NCI-H146 treated with DMSO at 0.1 percent for 48 hours (cell line): ENCODE measurements around the gene CHST9.
"Not testable (repeated sequence)": the region's sequence is repeated elsewhere in the genome, so short reads cannot be mapped to it uniquely, and the experiment has no call there.

Experiments used
- DNase-seq: peaks from one replicate; lab custom pipeline; 2025; ENCODE audit not compliant: unreplicated experiment; lab: John Stamatoyannopoulos, UW

Gene CHST9

DNA sequence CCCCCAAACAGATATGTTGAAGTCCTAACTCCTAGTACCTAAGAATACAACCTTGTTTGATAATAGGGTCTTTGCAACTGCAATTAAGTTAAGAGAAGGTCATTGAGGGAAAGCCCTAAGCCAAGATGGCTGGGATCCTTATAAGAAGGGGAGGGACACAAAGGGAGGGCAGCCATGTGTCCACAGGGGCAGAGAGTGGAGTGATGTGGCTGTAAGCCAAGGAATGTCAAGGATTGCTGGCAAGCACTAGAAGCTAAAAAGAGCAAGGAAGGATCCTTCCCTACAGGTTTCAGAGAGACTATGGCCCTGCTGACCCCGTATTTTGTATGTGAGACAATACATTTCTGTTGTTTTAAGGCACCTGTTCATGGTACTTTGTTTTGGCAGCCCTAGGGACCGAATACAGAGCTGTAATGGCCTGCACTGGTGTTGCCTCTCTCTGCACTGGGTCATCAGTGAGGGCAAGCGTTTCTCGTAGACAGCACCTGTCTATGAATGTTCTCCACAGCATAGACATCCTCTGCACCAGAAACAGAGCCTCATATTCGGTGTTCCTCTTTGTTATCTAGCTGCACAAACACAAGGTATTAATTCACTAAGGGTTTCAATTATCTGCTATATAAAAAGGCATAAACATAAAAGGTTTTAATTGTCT lies 244.2 kb downstream of the CHST9 start:
- DNase-seq: no peak

DNA sequence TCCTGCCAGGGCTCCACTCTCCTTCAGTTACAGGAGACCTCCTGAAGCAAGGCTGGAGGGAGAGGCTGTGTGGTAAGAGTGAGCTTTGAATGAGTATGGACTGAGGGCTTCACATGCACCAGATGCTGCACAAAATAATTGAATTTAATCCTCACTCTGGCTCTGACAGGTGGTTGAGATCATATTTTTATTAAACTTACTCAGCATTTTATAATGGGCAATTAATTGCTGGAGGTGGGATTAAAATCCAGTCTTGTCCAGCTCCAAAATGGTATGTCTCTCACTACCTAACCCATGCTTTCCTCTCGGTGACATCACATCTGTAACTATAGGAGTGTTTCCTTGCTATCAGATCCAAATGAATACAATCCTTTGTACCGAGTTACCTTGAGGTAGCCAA lies 253.4 kb downstream of the CHST9 start:
- DNase-seq: no peak

DNA sequence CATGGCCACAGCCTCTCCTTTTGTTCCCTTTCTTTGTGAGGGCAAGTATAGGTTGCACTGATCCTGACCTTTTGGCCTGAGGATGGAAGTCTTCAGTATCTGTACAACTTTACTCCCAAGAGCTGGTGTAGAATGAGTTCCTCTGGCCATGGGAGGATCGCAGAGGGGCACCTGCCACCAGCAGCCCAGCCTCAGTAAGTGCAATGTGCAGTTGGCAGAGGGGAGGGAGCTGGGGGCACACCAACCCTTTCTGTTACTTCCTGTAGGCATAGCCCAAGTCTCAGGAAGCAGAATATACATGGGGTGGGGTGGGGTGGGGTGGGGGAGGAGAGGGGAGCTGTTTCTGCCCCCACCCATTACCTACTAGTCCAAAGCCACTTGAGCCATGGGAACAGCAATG lies 254.5 kb downstream of the CHST9 start:
- DNase-seq: no peak

DNA sequence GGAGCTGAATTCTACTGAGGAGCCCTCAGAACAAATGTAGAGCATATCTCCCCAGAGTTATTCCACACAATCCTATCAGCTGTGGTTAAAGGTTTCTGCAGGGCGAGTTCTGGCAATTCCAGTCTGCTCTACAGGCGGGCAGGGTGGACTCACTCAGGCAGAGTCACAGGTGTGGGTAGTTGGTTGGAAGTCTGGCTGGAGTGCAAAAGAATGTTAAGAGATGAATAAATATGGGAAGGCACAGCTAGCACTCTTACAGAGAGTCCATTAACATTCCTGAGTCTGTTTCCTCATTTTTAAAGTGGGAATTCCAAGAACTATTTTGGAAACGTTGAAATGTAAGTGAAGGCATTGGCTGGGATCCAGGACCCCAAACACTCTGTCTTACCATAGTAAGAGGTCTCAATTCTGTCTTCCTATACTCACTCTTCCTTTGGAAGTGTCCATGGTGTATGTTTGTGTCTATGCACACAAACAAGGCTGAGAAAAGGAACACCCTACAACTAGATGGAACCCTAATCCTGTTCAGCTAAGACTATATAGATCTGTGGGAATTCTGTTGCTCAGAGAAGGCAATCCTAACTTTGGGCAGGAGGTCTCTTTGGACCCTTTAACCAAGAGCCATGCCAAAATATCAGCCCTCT lies 256.3 kb downstream of the CHST9 start:
- DNase-seq: no peak

DNA sequence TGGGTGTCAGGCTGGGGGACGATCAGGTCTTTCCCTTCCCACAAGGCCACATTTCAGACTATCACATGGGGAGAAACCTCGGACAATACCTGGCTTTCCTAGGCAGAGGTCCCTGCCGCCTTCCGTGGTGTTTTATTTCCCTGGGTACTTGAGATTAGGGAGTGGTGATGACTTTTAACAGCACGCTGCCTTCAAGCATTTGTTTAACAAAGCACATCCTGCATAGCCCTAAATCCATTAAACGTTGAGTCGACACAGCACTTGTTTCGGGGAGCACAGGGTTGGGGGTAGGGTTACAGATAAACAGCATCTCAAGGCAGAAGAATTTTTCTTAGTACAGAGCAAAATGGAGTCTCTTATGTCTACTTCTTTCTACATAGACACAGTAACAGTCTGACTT lies 257.3 kb downstream of the CHST9 start:
- DNase-seq: not testable (repeated sequence)

DNA sequence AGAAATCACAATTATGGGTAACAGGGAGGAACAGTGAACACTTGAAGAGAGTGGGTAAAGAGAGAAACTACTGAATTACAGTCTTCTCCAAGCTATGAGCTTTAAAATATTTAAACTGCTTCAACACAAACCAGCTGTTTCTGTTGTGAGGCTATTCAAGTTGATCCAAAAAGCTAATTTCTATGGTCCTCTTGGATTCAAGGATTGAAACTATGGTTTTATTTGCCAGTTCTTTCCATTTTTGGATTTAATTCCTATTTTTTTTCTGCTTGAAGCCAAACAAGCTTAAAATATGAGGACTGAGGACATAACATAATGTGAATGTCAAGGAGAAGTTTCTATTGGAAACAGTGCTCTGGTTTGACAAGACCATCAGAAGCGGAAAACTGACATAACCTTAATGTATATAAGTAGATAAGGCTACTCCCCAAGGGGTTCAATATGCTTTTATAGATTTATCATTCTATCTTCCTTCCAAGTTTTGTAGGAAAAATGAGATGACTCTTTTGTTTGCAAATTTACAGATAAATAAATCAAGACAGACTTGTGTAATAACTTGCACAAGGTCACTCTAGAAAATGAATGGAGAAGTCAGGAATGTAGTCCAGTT lies 258.9 kb downstream of the CHST9 start:
- no peak for DNase-seq

DNA sequence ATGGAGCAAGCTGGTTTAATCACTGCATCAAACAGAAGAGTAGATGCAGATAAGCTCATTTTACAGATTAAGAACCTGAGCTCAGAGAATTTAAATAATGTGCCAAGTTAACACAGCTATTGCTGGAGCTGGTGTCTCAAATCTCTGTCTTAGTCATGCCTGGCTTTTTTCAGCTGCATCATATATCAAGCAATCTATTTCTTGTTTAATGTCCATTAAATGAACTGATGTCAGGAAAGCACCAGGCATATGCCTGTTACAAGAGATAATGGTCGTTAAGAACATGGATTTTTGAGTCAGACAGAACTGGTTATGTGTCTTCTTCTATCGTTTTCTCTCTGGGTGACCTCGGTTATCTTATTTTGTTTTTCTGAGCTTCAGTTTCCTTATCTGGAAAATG lies 259.8 kb downstream of the CHST9 start:
- no peak for DNase-seq

DNA sequence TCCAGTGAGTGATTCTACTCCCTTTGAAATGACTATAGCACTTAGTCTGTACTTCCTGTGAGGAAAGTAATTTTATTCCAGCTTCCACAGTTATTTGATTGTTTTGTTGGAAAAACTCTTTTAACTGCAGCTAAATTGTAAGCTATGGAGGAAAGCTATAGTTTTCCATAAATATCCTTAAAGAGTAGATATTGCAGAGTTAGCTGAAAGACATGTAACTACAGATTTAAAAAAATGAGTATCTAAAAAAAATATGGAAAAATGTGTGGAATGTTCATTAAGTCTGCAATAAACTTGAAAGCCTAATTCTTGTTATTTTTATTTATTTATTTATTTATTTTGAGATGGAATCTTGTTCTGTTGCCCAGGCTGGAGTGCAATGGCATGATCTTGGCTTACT lies 262.8 kb downstream of the CHST9 start:
- DNase-seq: no peak

DNA sequence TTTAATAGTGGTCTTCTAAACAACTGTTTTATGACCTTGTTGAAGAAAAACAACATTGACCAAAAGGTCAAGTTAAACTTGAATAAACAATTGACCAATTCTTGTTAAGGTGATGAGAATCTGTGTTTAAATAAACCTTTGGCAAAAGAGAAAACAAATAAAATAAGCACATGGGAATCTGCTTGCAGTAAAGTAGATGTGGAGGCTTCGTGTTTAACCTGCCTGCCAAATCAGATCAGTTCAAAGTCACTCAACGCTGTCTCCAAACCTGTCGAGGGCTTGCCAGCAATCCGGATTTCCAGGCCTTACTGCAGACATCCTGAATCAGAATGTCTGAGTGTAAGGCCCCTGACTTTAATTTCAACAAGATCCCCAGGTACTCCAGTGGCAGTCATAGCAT lies 264.5 kb downstream of the CHST9 start:
- DNase-seq: no peak

DNA sequence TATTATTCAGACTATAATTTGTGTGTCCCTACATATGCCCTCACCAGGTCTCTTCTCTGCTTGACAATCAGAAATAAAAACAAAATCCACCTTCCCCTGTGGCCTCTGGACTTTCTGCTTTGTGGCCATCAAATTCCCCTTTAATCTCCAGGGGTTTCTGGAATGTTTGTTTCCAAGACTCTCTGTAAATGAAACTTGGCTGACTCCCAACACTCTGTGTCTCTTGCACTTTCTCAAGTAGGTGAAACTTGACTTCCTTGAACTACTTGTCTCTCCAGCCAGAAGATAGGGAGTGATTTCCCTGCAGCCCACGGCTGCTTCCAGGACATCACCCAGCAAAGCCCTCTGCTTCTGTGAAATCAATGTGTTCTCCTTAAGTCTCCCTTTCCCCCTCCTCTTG lies 265.5 kb downstream of the CHST9 start:
- DNase-seq: no peak

DNA sequence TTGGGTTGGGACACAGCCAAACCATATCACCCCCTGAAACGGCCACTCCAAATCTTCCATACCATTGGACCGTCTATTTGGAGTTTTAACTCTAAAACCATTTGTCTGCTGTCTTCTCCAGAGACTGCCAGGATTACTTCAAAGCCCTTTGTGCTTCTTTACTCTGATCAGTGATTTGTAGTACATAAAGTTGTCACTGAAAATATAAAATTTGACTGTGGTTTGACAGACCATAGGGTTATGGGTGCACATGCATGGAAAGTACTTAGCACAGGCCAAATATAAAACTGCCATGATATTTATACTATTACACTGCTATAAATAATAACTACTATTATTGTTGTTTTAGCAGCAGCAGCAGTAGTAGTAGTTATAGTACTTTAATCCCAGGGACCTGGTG lies 265.9 kb downstream of the CHST9 start:
- no peak for DNase-seq

DNA sequence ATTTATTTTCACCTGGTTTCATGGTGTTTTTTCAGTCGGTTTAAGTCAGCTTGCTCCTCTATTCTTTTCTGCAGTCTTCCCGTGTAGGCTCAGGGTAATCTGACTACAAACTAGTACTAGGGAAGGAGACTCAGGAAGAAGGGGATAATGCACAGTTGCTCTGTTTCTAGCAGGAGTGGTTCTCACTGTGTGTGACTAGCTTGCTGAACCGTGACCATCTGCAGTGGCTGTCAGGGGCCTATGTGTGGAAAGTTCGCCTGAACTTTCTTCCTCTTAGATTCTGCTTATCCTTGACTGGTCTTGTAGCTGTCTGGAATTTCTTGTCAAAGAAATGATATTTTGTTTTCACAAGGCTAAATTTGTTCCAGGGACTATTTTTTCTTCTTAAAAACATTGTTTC lies 273.3 kb downstream of the CHST9 start:
- DNase-seq: no peak

DNA sequence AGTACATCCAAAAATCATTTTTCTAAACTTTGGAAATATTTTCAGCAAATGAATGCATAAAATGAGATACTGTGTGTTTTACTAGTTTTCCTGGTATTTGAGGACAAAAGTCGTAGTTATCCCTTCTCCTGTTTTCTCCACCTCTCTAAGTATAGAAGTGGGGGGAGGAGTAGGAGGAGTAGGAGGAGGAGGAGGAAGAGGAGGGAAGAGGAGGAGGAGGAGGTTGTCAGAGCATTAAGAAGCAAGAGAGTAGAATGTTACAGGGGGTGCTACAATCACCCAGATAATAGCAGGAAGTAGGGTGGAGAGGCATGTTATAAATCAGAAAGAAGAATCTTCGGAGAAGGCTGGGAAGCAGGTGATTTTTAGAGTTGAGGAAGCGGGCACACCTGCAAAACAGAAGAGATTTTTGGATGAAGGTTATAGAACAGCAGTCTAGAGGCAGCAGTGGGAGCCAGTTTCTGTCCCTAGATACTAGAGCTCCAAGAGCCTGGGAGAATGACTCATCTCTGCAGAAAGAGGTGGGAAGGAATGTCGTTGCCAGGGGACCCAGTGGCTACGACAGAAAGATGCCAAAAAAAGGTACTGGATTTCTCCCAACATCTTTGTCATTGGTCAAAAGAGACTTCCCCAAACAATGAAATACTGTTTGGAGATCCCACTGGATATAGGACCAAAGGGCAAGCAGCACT lies 275.4 kb downstream of the CHST9 start:
- no peak for DNase-seq

DNA sequence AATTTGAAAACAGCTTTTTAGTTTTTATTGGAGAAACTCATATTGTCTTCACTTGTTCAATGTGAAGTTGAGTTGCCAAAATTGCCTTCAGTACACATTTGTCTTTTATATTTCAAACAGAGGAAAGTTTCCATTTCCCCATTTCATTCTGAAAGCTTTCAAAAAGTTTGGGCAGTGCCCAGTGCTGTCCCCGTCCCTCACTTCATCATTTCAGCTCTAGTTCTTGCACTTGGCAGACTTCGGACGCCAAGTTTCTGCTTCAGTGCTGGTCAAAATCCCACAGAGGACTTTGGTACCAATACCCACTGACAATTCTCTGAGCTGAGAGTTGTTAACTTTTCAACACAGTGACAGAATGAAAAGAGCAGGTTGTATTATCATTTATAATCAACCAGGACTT lies 276.2 kb downstream of the CHST9 start:
- DNase-seq: no peak

DNA sequence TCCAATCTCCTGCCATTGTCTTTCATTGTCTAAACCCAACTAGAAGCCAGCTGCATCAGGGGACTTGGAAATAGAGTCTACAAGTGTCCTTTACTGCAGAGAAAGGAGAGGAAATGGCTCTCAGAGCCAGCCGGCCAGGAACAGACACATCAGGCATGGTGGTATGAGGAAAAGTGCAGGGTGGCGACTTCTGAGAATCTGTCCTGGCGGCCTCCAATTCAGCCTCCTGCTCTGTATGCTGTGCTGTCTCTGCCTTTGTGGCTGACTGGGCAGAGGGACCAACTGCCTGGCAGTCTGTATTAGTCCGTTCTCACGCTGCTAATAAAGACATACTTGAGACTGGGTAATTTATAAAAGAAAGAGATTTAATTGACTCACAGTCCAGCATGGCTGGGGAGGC lies 282.8 kb downstream of the CHST9 start:
- no peak for DNase-seq

DNA sequence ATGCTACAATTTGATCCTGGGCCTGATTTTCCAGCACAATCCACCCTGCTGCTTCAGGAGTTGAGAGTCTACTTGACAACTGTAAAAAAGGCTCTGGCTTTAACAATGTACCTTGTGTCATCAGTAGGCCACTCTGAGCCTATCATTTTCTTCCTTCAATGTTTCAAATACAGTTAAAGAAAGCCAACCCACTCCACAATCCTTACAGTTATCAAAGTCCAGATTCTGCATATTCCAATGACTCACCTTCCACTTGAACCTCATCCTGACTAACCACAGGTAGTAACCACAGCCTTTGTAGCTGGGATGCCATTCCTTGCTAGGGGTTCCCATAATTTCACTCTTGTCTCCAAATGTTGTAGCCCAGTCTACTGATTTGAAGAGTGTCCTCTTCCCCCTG lies 284.1 kb downstream of the CHST9 start:
- no peak for DNase-seq

DNA sequence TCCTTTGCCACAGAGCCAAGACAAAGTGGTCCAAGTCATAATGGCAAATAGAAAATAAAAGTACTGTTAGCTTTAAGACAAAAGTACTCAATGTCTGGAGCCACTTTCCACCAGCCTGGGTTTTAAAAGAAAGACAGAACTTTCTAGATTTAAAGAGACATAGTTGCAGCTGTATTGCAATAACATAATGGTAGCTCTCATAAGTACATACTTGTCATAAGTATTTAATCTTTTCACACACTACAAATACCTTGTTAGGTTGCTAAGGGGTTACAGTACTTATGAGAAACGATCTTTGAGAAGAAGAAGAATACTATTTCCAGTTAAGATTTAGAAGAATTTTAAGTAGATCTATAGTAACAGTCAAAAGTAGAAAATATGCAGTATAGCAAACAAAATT lies 290.7 kb downstream of the CHST9 start:
- DNase-seq: no peak

DNA sequence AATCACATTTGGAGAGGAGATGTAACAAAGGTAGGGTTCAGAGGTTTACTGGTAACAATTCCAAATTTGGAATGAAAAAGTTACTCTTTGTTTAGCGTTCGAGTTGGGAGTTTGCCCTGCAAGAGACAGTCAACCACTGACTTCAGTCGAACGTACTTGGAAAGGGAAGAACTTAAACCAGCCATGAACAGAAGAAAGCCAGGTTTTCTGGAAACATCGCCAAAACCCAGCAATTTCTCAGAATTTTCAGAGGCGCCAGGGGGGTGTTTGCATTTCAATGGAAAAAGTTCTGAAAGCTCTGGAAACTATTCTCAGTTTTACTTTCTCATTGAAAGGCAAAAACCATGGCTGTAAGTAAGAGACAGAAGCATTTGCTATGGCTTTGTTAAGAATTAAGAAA lies 291.1 kb downstream of the CHST9 start:
- no peak for DNase-seq

DNA sequence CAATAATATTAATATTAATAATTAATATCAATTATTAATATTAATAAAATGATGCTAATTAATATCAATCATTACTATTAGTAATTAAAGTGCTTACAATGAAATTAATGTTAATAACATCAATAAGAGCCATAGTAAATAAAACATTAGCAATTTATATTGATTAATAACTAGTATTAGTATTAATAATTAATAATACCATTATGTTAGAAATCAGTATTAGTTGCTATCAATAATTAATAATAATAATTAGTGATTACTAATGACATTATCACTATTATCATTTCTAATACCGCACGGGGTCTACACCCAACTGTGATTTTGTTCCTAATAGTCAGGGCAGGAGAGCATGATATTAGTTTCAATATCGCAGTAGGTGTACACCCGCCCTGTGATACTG lies 296.8 kb downstream of the CHST9 start:
- no peak for DNase-seq

DNA sequence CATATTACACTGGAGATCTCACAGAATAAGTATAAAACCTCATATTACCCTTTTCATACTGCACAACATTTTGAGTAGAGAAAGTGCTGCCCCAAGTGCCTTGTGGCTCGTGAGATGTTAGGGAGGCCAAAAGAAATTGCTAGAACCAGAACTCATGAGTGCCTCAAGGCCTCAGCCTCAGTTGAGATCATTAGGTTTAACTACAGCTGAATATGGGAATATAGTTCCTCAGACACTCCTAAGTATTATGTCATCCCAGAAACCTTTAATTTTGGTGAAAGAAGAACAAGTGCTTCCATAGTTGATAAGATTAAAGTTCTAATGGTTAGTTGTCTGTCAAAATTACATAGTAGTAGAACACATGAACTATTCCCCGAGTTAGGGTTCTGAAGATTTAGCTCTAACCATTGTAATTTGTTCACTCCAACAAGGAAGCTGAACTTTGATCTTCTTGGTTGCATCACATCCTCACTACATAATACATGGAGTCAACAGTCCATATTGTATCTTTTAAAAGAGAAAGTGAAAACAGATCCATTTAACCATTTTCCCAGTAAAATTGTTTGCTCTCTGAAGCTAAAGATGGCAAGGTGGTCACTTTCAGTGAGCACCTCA lies 310.0 kb downstream of the CHST9 start:
- DNase-seq: no peak

DNA sequence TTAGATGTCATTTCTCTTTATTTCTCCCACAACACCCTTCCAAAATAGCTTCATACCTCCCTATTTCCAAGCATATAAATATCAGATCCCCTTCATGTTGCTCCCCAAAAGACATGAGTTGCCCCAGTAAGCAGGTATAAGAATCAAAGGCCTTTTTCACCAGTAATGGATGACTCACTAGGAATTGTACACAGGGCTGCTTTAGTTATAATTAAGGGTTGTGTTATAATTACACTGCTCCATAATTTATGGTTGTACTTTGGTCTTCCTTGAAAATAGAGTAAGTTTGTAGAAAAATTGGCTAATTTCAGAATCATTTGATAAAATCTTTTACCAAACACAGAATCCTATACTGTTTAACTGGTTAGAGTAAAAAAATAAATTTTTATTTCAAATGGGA lies 310.8 kb downstream of the CHST9 start:
- DNase-seq: peak; percentile 43

DNA sequence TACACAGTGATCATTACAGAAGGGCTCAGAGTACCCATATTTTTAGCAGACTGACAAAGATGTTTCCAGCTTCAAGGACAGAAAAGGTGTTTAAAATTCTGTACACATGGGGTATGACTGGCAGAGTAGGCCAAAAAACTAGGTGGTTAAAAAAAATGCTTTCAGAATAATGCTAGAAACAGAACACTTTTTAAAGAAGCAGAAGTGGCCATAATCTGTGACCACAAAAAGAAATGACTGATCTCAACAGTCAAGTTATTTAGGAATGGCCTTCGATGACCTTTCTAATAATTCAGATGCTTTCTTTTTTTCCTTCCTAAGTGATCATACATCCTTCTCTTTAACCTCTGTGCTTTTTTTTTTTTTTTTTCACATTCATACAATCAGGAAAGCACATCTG lies 315.5 kb downstream of the CHST9 start:
- DNase-seq: no peak
